GM18858 (cell line): ENCODE data around the gene PPP1R12B.
"Not testable (repeated sequence)": the region's sequence is repeated elsewhere in the genome, so short reads cannot be mapped to it uniquely, and the experiment has no call there.

Experiments used
- ATAC-seq: cut with Tn5 transposase; IDR thresholded peaks from one replicate; pipeline ENCODE4 v1.9.1; 2021; ENCODE audit not compliant: unreplicated experiment

The PPP1R12B gene

DNA sequence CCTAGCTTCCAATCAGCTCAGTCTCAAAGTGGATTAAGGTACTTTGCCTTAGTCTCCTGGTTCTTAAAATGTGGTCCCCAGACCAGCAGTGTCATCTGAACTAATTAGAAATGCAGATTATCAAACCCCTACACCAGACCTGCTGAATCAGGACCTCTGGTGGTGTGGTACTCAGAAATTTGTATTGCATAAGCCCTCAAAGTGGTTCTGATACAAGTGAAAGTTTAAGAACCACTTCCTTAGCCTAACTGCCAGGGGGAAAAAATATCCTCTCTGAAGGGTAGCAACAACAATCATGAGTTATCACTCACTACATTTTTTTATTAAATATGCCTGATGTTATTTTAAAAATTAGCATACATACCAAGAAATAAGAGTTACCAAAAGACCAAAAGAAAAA lies 131.2 kb downstream of the PPP1R12B start:
- ATAC-seq, result not testable (repeated sequence)

DNA sequence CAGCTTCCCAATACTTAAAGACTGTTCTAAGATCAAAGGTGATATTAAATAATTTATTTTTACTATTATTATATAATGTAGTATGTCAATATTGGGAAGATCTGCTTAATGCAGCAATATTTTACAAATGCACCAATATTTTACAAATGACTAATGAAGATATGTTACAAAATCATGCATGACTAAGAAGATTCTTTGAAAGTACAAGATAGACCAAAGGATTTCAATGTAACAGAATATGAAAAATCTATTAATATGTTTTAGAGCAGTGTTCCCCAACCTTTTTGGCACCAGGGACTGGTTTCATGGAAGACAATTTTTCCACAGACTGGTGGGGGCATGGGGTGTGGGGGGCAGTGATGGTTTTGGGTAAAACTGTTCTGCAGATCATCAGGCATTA lies 132.1 kb downstream of the PPP1R12B start:
- not testable (repeated sequence) for ATAC-seq

DNA sequence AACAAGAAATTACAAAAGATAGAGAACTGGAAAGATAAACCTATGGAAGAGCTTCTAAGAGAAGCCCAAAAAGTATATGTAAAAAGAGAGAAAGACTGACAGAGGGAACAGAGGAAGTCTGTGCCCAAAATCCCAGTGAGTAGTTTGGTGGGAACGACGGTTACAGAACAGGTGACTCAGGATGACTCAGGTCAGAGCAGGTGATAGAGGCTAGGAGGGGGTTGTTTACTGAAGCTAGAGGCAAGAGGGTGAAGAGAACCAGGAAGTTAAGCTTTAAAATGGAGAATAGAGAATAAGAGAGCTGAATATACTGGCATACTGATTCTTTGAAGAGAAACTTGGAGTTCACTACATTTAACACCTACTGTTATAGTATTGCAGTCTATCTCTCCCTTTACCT lies 134.9 kb downstream of the PPP1R12B start:
- not testable (repeated sequence) for ATAC-seq

DNA sequence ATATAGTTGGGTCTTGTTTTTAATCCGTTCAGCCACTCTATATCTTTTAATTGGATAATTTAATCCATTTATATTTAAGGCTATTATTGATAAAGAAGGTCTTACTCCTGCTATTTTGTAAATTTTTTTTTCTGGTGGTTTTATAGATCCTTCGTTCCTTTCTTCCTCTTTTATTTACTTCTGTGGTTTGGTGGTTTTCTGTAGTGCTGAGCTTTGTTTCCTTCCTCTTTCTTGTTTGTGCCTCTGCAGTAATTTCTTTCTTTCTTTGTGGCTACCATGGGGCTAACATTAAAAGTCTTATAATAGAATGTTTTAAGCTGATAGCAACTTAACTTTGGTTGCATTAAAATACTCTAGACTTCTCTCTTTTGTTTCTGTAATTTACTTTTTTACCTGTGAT lies 135.5 kb downstream of the PPP1R12B start:
- not testable (repeated sequence) for ATAC-seq

DNA sequence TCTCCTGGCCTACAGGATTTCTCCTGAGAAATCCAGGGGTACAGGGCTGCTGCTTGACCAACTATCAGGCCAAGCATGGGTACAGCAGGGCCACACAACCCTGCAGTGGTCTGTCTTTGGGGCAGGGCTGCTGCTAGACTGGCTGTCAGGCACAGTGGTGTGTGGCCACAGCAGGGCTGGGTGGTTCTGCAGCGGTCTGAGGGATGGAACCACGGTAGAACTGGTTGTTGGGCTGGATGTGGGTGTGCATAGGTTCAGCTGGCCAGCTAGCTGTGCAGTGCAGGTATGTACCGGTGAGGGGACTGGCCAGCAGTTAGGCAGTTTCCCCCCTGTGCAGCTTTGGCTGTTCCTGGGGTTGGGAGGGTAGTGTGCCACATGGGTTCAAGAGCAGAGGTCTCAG lies 136.3 kb downstream of the PPP1R12B start:
- not testable (repeated sequence) for ATAC-seq

DNA sequence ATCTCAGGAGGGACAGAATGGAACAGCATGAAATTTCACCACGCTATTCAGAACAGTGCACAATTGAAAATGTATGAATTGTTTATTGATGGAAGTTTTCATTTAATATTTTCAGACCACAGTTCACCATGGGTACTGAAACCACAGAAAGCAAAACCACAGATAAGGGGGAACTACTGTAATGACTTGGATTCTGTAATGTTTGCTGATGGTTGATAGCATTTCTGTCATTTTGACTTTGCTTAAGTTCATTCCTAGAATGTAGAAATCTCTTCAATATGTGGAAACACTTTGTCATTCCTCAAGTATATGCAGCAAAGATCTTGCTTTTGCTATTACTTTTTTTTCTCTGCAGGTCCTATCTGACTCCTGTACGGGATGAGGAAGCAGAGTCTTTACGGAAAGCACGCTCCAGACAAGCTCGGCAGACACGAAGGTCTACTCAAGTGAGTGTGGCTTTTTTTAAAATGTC lies 139.7 kb downstream of the PPP1R12B start:
- ATAC-seq, result peak; percentile 78

DNA sequence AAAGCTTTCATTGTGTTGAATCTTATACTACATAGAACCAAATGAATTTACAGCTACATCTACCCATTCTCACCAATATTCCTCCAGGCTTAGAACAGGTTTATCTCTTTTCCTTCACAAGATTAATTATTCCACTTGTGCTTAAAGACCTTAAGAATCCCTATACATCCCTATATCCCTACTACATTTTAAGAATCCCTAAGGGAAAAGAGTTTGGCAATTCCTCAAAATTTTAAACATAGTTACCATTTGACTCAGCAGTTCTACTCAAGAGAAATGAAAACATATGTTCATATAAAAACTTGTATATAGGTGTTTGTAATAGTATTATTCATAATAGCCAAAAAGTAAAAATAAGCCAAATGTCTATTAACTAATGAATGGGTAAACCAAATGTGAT lies 140.6 kb downstream of the PPP1R12B start:
- ATAC-seq, result not testable (repeated sequence)

DNA sequence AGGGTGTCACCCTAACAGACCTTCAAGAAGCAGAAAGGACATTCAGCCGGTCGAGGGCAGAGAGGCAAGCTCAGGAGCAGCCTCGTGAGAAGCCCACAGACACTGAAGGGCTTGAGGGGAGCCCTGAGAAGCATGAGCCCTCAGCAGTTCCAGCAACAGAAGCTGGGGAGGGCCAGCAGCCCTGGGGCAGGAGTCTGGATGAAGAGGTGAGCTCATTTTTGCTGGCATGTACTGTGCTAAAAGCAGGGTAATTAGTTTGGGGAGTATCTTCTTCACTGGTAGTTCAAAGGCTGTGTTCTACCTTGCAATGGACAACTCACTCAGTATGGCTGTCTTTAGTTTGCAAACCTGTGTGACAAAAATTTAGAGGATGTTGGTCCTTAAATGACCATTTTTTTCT lies 144.6 kb downstream of the PPP1R12B start:
- ATAC-seq, result not testable (repeated sequence)

DNA sequence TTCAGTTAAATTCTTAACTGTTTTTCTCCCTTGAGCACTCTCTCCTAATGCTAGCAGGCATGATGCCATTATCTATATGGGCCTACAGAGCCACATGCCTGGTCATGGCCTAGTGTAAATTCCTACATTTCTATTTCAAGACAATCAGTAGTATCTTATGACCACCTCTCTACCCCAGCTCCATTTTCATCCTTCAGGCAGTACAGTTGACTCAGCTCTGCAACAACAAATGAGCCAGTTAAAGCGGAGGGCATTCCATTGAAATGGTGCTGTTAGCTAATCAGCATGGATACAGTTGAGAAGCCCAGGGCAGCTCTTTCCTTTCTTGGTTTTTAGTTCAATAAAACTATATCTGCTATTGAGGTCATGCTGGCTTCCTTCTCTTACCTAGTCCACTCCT lies 150.0 kb downstream of the PPP1R12B start:
- ATAC-seq, result no peak

DNA sequence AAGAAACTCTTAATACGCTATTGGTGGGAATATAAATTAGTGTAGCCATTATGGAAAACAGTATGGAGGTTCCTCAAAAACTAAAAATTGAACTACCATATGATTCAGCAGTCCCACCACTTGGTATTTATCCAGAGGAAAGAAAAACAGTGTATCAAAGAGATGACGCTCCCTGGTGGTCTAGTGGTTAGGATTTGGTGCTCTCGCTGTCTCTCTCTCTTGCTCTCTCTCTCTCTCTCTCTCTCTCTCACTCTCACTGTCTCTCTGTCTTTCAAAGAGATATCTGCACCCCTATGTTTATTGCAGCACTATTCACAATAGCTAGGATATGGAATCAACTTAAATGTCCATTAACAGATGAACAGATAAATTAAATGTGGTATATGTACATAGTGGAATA lies 151.5 kb downstream of the PPP1R12B start:
- not testable (repeated sequence) for ATAC-seq

DNA sequence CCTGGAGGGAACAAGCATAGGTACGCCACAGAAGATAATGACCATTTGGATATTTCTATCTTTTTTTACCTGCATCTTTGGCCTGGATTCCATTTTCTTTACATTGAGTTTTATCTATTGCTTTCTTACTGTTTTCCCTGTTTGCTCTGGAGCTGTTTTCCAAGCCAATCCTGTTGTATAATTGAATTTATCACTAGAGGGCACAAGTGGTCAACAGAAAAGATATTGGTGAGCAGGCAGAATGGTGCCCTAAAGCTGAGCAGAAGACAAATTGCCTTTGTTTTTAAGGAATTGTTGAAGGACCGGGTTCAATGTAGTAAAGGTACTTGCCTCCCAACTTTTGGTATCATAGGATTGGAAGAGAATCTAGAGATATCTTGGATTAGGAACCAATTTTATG lies 152.8 kb downstream of the PPP1R12B start:
- ATAC-seq, result no peak

DNA sequence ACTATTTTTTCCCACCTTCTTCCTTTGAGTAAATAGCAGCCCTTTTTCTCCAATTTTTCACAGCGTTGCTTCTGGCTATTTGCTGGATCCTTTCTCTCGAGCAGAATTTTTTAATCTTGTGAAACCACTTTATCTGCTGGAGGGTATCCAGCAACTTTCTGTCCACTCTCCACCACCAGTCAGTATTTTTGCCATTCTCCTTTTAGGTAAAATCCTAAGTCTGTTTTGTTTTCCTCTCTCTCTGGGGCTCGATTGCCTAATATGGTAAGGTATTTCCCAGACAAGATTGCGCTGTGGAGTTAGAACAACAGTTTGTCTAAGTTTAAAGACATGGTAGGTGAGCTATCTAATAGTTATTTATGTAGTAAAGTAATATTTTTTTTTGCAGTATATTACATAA lies 156.9 kb downstream of the PPP1R12B start:
- ATAC-seq, result no peak

DNA sequence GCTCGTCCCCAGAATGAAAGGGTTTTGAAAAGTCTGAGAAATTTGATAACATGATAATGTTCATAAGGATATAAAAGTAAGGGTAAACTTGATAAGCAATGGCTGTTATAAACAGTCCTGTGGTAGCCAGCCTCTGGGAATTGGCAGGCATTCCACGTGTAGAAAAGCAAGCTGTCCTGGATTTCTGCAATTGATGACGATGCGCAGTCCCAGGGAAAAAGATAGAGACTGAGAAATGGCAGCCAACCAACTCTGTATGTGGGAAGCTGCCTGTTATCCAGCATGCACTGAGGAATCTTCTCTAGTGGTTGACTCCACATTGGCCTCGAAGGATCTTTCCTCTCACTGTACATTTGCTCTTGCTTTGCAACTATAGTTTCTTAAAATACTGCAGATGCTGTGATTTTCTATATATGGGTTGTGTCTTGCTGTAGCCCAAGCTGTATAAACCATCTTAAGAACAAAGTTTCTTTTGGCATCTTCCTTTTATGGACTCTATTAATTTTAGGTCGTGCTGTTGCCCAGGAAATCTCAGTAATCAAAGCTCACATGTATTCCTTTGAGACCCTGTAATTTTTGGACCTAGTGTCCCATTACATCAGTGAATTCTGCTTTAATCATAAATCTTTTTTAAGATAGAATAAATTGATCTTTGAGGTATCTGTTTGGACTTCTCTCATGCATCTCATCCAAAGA lies 157.5 kb downstream of the PPP1R12B start:
- ATAC-seq, result not testable (repeated sequence)

DNA sequence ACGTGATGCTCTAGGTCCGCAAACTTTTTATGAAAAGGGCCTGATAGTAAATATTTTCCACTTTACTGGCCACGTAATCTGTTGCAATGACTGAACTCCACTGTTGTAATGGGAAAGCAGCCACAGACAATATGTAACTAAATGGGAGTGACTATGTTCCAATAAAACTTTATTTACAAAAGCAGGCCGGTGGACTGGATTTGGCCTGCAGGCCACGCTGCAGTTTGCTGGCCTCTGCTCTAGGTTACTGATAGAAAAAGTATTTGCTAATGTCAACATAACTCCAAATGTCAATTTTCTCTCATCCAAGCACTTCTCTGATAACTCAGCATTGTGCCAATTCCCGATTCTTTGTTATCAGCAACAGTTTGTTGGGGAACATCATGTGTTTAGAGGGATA lies 160.4 kb downstream of the PPP1R12B start:
- not testable (repeated sequence) for ATAC-seq

DNA sequence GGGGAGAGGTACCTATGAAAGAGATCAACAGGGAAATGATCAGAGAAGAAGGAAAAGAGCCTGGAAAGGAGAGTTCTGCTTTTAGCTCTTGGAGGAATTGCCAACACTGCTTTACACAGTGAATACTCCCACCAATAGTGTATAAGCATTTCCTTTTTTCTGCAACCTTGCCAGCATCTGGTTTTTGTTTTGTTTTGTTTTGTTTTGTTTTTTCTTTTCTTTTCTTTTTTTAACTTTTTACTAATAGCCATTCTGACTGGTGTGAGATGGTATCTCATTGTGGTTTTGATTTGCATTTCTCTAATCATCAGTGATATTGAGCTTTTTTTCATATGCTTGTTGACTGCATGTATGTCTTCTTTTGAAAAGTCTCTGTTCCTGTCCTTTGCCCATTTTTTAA lies 165.4 kb downstream of the PPP1R12B start:
- ATAC-seq, result not testable (repeated sequence)

DNA sequence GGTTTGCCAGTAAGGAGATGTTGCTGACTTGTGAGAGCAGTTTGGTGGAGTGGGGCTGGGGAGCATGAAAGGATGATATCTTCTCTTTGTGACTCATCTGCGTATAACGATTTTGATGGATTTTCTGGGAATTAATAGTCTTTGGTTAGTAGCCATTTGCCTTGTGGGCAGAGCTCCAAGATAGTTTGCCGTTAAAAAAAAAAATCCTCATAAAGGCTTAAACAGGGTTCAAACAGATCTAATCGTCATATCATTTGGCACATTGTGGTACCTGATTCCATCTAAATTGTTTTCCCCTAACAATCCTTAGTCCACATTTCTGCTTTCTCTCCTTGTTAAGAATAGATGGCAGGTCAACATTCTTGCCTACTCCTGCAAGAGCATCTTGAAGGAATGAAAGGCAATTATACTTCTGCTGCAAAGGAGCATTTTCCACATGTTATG lies 168.0 kb downstream of the PPP1R12B start:
- no peak for ATAC-seq

DNA sequence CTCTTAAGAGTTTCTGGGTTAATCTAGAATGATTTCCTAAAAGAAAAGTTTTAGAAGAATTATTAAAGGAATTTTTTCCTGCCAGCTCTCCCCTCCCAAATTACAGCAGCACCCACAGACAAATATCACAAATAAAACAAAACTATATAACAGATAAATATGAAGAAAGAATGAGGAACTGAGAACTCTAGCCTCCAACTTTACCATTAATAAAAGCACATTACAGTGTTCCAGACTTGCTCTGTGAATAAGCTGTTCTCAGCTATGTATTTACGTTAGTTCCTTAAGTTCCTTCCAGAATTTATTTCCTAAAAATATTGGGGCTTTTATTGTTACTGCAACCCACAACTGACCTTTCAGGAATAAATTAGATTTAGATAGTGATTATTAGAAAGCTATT lies 168.6 kb downstream of the PPP1R12B start:
- not testable (repeated sequence) for ATAC-seq

DNA sequence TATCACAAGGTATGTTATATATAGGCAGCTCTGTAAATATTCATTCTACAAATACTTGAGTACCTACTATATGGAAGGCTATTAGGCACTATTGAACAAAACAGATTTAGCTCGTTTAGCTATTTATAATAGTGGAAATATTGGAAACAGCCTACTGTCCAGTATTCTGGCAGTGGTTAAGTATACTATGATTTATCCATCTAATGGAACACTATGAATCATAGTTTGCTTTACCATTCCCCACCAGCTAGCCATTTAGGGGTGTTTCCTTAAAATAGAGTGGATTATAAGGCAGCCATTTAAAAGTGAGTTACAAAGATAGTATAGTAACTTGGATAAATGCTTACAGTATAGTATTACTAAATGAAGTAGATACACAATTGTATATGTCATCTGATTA lies 169.7 kb downstream of the PPP1R12B start:
- not testable (repeated sequence) for ATAC-seq

DNA sequence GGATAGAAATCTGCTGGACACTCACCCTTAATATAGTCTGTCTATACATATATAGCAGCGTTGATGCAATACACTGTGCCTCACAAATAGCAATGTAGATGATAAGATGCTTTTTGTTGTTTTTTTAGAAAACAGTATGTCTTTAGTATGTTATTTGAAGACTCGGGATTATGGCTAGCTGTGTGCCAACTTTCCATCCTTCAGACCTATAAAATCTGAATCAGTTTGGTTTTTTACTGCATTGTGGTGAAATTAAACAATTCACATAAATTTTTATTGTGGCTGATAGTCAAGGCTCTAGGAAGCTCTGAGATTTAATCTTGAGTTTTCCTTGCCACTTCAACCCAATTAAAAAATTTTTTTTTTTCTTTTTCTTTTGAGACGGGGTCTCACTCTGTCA lies 170.4 kb downstream of the PPP1R12B start:
- not testable (repeated sequence) for ATAC-seq

DNA sequence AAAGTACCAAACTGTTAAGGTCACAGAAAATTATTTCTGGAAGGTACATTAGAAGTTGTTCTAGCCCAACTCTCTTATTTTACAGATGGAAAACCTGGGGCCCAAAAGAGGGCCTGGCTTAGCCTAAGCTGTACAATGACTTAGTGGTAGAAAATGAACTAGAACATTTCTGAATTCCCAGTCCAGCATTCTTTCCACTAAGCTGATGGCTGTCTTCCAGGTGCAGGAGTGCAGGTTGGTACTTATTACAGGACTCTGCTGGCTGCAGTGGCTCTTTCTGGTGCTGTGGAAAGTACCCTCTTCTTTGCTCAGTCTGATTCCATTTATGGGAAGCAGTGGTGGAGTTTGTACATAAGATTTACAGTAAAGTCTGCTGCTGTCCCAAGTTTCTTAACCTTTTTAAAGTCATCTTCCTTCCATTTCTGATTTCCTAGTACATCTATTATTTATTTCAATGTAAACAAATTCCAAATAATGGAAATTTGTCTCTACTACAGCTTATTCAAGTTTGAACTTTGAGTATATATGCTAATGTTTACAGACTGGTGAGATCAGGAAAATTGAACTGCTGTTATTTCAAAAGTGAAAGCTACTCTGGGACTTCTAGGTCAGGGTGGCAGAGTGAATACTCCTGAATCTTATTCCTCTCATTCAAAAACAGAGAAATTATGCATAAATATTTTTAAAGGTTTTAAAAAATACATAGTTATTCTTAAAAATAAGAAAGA lies 171.8 kb downstream of the PPP1R12B start:
- not testable (repeated sequence) for ATAC-seq

DNA sequence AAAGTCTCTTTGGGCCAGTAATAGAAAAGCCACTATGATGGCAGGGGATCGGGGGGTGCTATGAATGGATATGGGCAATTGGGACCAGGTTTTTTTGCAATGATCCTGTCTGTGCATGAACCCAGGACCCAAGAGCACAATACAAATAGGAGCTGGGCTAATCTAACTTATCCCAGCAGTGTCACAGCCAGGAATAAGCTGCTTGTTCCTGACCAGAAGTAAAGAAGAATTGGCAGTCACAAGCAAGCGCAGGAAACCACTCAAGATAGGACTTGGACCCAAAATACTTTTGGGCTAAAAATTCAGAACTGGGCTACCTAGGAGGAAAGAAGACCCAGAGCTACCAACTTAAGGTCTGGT lies 172.3 kb downstream of the PPP1R12B start:
- not testable (repeated sequence) for ATAC-seq

DNA sequence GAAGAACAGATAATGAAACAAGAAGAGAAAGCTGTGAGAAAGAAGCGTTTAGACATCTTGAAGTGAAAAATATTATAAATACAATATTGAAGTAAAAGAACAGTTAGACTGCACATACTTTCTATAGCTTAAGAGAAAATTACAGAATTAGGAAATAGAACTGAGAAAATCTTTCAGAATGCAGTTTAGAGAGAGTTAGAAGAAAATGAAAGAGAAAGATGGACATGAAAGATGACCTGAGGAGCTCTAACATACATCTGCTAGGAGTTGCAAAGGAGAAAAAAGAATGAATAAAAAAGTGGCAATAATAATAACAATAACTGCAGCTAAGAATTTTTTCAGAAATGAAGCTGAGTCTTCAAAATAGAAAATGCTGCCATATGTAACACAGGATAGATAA lies 173.0 kb downstream of the PPP1R12B start:
- not testable (repeated sequence) for ATAC-seq
